NCI-H510A (cell line): ENCODE results near the gene SPON1.
"Not testable (repeated sequence)": the region's sequence is repeated elsewhere in the genome, so short reads cannot be mapped to it uniquely, and the experiment has no call there.

Experiments
- DNase-seq: peaks from one replicate; lab custom pipeline; 2025; lab: John Stamatoyannopoulos, UW

Gene SPON1

GRCh38 chr11:14082338-14082737, 119.8 kb downstream of the SPON1 start:
- DNase-seq = no peak

GRCh38 chr11:14088861-14089260, 126.3 kb downstream of the SPON1 start:
- not testable (repeated sequence) for DNase-seq

DNA sequence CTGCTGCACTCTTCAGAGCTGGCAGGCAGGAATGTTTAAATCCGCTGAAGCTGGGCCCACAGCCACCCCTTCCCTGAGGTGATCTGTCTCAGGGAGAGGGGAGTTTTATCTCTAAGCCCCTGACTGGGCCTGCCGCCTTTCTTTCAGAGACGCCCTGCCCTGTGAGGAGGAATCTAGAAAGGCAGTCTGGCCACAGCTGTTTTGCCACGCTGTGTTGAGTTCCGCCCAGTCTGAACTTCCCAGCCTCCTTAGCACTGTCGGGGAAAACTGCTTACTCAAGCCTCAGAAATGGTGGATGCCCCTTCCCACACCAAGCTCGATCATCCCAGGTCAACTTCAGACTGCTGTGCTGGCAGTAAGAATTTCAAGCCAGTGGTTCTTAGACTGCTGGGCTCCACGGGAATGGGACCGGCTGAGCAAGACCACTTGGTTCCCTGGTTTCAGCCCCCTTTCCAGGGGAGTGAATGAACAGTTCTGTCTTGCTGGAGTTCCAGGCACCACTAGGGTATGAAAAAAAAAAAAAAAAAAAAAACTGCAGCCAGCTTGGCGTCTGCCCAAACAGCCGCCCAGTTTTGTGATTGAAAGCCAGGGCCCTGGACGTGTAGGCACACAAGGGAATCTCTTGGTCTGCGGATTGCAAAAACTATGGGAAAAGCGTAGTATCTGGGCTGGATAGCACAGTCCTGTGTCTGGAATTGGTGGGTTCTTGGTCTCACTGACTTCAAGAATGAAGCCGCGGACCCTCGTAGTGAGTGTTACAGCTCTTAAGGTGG, 127.4 kb downstream of the SPON1 start:
- no peak for DNase-seq

- not testable (repeated sequence) for DNase-seq
Measured at GRCh38 chr11:14090631-14091030, 128.1 kb downstream of the SPON1 start.

DNA sequence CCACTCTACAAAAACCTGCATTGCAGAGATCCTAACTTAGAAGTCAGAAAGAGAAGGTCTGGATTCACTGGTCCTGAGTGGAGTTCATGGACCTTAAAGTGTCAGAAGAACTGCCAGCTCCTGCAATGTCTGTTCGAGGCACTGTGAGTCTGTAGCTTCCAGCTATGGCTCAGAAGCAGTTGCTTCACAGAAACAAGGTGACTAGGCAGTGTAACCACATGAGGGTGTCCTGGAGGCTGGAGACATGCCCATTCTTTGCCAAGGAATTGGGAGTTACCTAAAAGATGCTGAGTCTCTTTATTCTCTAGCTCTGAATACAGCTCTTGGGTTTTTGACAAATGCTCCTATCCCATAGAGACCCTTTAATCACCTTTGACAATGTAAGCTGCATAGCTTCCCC, 130.5 kb downstream of the SPON1 start:
- DNase-seq = no peak

DNA sequence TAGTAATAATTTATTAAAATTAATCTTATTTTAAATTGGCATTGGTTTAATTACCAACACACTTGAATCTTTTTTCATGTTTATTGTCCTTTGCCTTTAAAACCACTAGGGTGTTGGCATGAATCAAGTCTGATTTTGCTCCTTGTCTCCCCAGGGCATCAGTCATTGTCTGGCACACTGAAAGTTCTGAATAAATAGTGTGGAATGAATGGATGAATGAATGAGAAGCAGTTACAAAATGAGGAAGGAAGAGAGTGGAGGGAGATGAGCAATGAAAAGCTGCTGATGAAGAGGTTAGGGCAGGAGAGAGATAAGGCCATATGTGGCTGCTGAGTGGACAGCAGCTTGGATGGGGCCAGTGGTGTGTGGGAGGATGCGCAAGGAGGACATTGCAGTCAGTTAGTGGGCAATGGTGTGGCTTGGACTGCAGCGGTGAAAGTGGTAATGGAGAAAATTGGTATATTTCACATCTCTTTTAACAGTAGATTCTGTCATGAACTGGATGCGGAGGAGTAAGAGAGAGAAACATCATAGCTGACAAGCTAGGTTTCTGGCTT, 132.0 kb downstream of the SPON1 start:
- DNase-seq = no peak

- no peak for DNase-seq
Measured at GRCh38 chr11:14095882-14096281, 133.4 kb downstream of the SPON1 start.

DNA sequence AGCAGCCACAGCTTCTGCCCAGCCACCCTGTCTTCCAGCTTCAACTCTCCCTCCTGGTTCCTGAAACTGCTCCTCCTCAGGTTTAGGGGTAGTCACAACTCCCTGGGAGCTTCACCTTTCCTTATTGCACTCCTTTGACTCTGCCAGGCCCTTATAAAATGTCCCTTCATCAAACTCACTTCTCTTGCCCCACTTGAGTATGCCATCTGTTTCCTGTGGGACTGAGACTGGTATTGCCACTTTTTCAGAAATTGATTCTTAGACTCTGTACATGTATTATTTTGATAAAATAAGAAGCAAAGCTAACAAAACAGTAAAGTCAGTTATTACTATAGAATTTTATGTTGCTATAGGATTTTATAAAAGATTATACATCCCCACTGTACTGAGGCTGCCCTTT, 134.1 kb downstream of the SPON1 start:
- DNase-seq = no peak

DNA sequence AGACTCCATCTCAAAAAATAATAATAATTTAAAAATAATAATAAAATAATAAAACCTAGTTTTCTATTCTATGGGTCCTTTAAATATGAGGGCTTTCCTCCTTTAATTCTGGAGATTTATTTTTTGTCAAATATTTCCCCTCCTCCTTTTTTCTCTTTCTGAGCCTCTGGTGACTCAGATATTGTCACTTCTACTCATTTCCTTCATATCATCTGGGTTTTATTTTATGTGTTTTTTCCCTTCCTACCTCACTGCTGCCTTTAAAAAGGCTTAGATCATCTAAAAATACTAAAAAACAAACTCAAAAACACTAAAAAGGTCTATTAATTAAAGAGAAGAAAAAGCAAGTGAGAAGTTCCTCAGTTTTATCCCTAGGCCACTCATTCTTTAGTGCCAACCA, 138.9 kb downstream of the SPON1 start:
- no peak for DNase-seq

DNA sequence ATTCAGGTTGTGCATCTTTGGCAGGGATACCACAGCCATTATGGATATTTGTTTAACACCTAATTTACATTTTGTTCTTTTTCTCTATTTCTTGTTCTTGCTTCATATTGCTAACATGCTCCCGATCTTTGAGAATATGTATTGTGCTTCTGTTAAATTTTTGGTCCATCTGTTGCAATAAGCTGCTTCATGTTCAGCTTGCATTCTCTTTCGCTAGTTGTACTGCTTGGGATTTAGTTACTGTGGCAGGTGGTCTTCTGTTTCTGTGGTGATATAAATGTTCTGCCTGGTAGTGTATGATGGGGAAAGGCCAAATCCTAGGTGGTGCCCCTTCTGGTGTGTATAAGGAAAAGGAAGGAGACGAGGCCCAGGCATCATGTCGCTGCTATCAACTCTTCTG, 140.2 kb downstream of the SPON1 start:
- DNase-seq = no peak

- no peak for DNase-seq
Measured at GRCh38 chr11:14105446-14105845, 142.9 kb downstream of the SPON1 start.

DNA sequence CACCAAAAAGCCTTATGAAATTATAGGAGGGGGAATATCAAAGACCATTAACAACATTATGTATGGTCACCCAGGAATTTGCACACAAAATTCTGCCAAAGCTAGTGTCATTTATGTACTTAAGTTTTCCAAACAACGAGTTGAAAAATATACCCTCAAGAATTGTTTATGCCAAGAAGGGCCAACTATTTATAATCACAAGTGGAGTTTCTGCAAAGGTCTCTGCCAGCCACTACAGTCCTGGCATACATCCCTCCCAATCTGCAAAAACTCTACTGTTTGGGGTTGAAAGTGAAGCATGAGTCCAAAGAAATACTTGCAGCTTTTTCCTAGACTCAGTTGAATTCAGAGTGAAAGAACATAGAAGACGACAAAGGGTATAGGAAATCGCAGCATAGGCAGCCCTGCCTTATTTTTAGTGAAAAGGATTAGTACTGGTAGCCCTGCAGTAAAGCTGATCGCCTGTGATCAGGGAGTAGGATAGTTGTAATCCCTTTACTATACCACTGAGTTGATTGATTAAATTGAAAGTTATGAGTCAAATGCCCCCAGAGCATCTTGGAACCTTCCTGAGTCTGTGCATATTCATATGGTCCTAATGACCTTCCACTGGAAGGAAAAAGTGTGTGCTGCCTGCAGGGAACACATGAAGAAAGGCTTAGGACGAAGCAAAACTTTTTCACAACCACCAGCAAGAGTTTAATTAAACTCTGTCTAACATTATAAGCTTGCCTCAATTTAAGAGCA, 144.0 kb downstream of the SPON1 start:
- no peak for DNase-seq

DNA sequence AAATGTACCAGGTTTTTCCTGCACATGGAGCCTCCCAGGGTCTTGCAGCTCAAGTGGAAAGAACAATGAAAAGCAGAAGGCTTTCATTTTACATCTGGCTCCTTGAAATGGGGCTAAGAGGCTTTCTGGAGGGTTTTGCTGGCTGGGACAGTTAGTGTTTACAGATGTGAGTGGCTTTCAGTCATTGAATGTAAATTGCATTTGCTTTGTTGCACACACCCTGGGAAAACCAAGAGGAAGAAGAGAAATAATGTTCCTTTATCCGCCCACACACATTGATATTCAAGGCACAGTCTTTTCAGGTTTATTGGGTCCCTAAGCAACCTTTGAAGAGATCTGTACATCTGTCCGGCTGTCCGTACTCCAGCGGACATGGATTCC, 144.5 kb downstream of the SPON1 start:
- DNase-seq = no peak

- no peak for DNase-seq
Measured at GRCh38 chr11:14109742-14110141, 147.2 kb downstream of the SPON1 start.

- no peak for DNase-seq
Measured at GRCh38 chr11:14110629-14111028, 148.1 kb downstream of the SPON1 start.

DNA sequence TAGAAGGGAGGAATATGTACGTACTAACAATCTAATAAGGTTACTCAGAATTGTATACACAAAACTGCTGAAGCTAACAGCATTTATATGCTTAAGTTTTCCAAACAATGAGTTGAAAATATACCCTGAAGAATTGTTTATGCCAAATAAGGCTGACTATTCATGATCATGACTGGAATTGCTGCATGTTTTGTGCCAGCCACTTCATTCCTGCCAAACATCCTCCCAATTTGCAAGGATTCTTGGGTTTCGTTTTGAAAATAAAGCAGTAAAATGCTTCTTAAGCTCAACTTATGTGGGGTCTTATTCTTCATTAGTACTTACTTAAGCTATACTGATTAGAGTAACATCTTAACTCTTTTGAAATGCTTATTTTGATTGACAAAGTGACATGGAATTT, 149.0 kb downstream of the SPON1 start:
- no peak for DNase-seq

DNA sequence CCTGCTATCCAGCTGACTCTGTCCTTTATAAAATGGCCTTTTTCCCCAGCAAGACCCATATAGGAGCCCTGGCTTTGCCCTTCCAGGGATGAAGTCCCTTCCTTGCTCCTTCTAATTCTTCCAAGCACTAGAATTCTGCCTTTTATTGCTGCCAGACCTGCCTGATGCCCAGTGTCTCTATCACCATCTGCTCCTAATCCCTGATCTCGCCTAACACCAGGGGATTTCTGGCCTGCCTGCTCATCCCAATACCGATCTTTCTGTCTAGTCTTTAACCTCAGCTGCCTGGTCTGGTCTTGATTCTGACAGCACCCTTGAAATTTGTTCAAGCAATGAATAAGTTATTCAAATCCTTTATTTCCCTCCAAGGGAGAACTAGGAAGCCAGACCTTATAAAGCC, 150.2 kb downstream of the SPON1 start:
- no peak for DNase-seq

DNA sequence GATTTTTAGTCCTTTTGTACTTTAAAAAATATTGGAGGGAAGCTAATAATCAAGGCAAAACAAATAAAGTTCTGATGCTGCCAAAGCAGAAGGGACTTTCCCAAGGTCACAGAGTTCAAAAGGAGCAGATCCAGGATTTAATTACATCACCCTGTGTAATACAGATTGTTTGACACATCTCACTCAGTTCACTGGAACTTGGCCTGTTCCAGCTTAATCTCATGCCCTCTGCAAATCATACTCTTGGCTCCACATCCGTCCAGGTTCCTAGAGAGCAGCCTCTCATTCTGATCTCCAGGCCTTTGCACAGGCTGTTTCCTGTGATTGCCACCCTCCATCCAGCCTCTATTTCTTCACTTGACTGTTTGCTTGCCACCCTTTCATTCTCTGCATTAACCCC, 151.7 kb downstream of the SPON1 start:
- no peak for DNase-seq

DNA sequence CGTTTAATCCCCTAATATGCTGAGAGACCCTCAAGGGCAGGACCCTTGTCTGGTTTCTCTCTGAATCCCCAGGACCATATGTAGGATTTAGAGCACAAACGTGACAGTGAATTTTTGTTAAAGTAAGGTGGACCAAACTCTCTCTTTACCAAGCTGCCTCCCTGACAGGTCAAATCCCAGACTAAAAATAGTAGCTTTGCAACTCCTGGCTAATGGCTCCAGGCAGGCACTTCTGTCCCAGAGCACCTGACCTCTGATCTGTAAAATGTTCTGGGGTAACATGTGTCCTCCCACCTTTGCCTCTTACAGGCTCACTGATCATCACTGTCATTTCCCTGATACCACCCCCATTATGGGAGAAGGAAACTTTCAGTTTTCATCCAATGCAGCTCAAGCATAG, 152.3 kb downstream of the SPON1 start:
- DNase-seq = no peak

- no peak for DNase-seq
Measured at GRCh38 chr11:14117632-14118031, 155.1 kb downstream of the SPON1 start.

DNA sequence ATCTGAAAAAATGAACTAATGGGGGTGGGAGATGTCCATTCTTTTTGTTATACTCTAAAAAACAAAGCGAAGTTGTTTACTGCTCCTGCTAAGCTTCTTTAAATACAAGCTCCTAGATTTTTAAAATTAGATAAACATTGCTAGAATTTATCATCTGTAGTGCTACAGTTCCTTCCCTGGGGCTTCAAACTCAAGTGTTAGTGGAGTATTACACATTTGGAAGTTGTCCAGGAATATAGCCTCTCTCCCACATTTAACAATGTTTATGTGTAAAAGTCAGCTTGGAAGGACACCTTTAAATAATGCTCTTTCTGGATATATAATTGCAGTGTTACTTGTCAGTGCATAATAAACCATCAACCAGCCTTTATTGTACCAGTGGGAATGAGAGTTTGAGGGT, 155.5 kb downstream of the SPON1 start:
- no peak for DNase-seq

- DNase-seq = no peak
Measured at GRCh38 chr11:14119357-14119756, 156.8 kb downstream of the SPON1 start.

GRCh38 chr11:14124350-14124749, 161.8 kb downstream of the SPON1 start:
- no peak for DNase-seq
